ENCODE measurements around the gene MANBA. TPM values are rescaled to one million over a fixed set of nuclear protein-coding genes. Genes with fewer than 3 reads are reported as not detected.

Gene MANBA
- total RNA-seq, 2 experiments from 2014 or later = 9.8 to 11.0 TPM

- no peak overlapping the region for H3K27ac Mint-ChIP-seq
- H3K4me1 Mint-ChIP-seq (ENCODE audit: low read depth) = no peaks in the 10 kb centered on the region
- peaks cover 5% of the 10 kb centered on the region for H3K36me3 Mint-ChIP-seq (ENCODE audit: low read depth)
Observed at GRCh38 chr4:102685768-102686167, 75.0 kb downstream of the MANBA start.

GRCh38 chr4:102684610-102685052 is 76.1 kb downstream of the MANBA start:
- Mint-ChIP-seq H3K9me3 (no peaks in the 10 kb centered on the region), H3K4me3 (no peak overlapping the region), H3K4me1 (ENCODE audit: low read depth) (no peaks in the 10 kb centered on the region), H3K36me3 (ENCODE audit: low read depth) (peaks cover 2% of the 10 kb centered on the region), H3K27ac (no peak overlapping the region), H3K27me3 (ENCODE audit: low read depth) (no peaks in the 10 kb centered on the region)
- intact Hi-C loops (cut with micrococcal nuclease) = no loop called here
- CTCF ChIA-PET = interaction anchor here (0.6 kb wide), 2 partner anchors 27 to 467 kb away, joined by 4 to 5 read pairs; no protein-coding TSS in a partner anchor
- no peak for DNase-seq

More at GRCh38 chr4:102685768-102686167, 75.0 kb downstream of the MANBA start:
- intact Hi-C loops (cut with micrococcal nuclease) = no loop called here
- H3K9me3 Mint-ChIP-seq = no peaks in the 10 kb centered on the region
- no peak overlapping the region for H3K4me3 Mint-ChIP-seq
- DNase-seq = no peak
- no peaks in the 10 kb centered on the region for H3K27me3 Mint-ChIP-seq (ENCODE audit: low read depth)
- CTCF ChIA-PET = interaction anchor here (0.7 kb wide), 1 partner anchor 9 kb away, joined by 3 read pairs; no protein-coding TSS in a partner anchor

- Mint-ChIP-seq H3K9me3 (no peaks in the 10 kb centered on the region), H3K4me3 (no peak overlapping the region), H3K27ac (no peak overlapping the region), H3K36me3 (ENCODE audit: low read depth) (peaks cover 2% of the 10 kb centered on the region), H3K4me1 (ENCODE audit: low read depth) (no peaks in the 10 kb centered on the region), H3K27me3 (ENCODE audit: low read depth) (no peaks in the 10 kb centered on the region)
- intact Hi-C loops (cut with micrococcal nuclease) = no loop called here
- no peak for DNase-seq
- CTCF ChIA-PET = interaction anchor here (0.6 kb wide), 2 partner anchors 26 to 466 kb away, joined by 4 to 5 read pairs; no protein-coding TSS in a partner anchor
Observed at GRCh38 chr4:102683881-102684609, 76.7 kb downstream of the MANBA start.

GRCh38 chr4:102678695-102679335 is 82.0 kb downstream of the MANBA start:
- H3K9me3 Mint-ChIP-seq = no peaks in the 10 kb centered on the region

GRCh38 chr4:102678107-102678506 is 82.7 kb downstream of the MANBA start:
- peaks cover 3% of the 10 kb centered on the region for H3K36me3 Mint-ChIP-seq (ENCODE audit: low read depth)
- CTCF ChIA-PET = no interaction called here
- no peaks in the 10 kb centered on the region for H3K9me3 Mint-ChIP-seq
- H3K4me1 Mint-ChIP-seq (ENCODE audit: low read depth) = peaks cover 12% of the 10 kb centered on the region
- H3K27me3 Mint-ChIP-seq (ENCODE audit: low read depth) = no peaks in the 10 kb centered on the region
- no peak overlapping the region for H3K27ac Mint-ChIP-seq
- intact Hi-C loops (cut with micrococcal nuclease) = no loop called here
- H3K4me3 Mint-ChIP-seq = no peak overlapping the region
- no peak for DNase-seq

More at GRCh38 chr4:102678695-102679335, 82.0 kb downstream of the MANBA start:
- DNase-seq = no peak
- Mint-ChIP-seq H3K36me3 (ENCODE audit: low read depth) (peaks cover 3% of the 10 kb centered on the region), H3K27ac (no peak overlapping the region), H3K27me3 (ENCODE audit: low read depth) (no peaks in the 10 kb centered on the region), H3K4me1 (ENCODE audit: low read depth) (peaks cover 12% of the 10 kb centered on the region), H3K4me3 (no peak overlapping the region)
- CTCF ChIA-PET = interaction anchor here (0.9 kb wide), 1 partner anchor 330 kb away, joined by 4 read pairs; no protein-coding TSS in a partner anchor
- intact Hi-C loops (cut with micrococcal nuclease) = no loop called here

GRCh38 chr4:102675141-102675540 is 85.6 kb downstream of the MANBA start:
- intact Hi-C loops (cut with micrococcal nuclease) = no loop called here
- H3K9me3 Mint-ChIP-seq = no peaks in the 10 kb centered on the region
- DNase-seq = no peak
- CTCF ChIA-PET = interaction anchor here (1.3 kb wide), 1 partner anchor 333 kb away, joined by 4 read pairs; no protein-coding TSS in a partner anchor
- H3K36me3 Mint-ChIP-seq (ENCODE audit: low read depth) = peaks cover 4% of the 10 kb centered on the region
- no peak overlapping the region for H3K4me3 Mint-ChIP-seq
- no peak overlapping the region for H3K27ac Mint-ChIP-seq
- H3K27me3 Mint-ChIP-seq (ENCODE audit: low read depth) = no peaks in the 10 kb centered on the region
- peaks cover 12% of the 10 kb centered on the region for H3K4me1 Mint-ChIP-seq (ENCODE audit: low read depth)

- no peak overlapping the region for H3K27ac Mint-ChIP-seq
- H3K36me3 Mint-ChIP-seq (ENCODE audit: low read depth) = peaks cover 9% of the 10 kb centered on the region
- no peak overlapping the region for H3K4me3 Mint-ChIP-seq
- CTCF ChIA-PET = no interaction called here
- H3K4me1 Mint-ChIP-seq (ENCODE audit: low read depth) = no peaks in the 10 kb centered on the region
- no peak for DNase-seq
- no peaks in the 10 kb centered on the region for H3K27me3 Mint-ChIP-seq (ENCODE audit: low read depth)
- H3K9me3 Mint-ChIP-seq = no peaks in the 10 kb centered on the region
- intact Hi-C loops (cut with micrococcal nuclease) = no loop called here
Observed at GRCh38 chr4:102667001-102667400, 93.8 kb downstream of the MANBA start.

GRCh38 chr4:102665527-102665926 is 95.2 kb downstream of the MANBA start:
- intact Hi-C loops (cut with micrococcal nuclease) = no loop called here
- no peak overlapping the region for H3K27ac Mint-ChIP-seq
- H3K9me3 Mint-ChIP-seq = no peaks in the 10 kb centered on the region
- no peak for DNase-seq
- H3K36me3 Mint-ChIP-seq (ENCODE audit: low read depth) = peaks cover 6% of the 10 kb centered on the region
- H3K4me1 Mint-ChIP-seq (ENCODE audit: low read depth) = no peaks in the 10 kb centered on the region
- CTCF ChIA-PET = no interaction called here
- H3K4me3 Mint-ChIP-seq = no peak overlapping the region
- no peaks in the 10 kb centered on the region for H3K27me3 Mint-ChIP-seq (ENCODE audit: low read depth)

GRCh38 chr4:102663073-102663472 is 97.7 kb downstream of the MANBA start:
- DNase-seq = no peak
- intact Hi-C loops (cut with micrococcal nuclease) = no loop called here
- no peaks in the 10 kb centered on the region for H3K27me3 Mint-ChIP-seq (ENCODE audit: low read depth)
- H3K4me1 Mint-ChIP-seq (ENCODE audit: low read depth) = no peaks in the 10 kb centered on the region
- no peak overlapping the region for H3K27ac Mint-ChIP-seq
- H3K4me3 Mint-ChIP-seq = no peak overlapping the region
- H3K36me3 Mint-ChIP-seq (ENCODE audit: low read depth) = peaks cover 4% of the 10 kb centered on the region
- CTCF ChIA-PET = no interaction called here
- H3K9me3 Mint-ChIP-seq = no peaks in the 10 kb centered on the region

GRCh38 chr4:102657206-102657605 is 103.6 kb downstream of the MANBA start:
- no peaks in the 10 kb centered on the region for H3K36me3 Mint-ChIP-seq (ENCODE audit: low read depth)
- no peak for DNase-seq
- no peaks in the 10 kb centered on the region for H3K9me3 Mint-ChIP-seq
- CTCF ChIA-PET = no interaction called here
- no peak overlapping the region for H3K4me3 Mint-ChIP-seq
- no peaks in the 10 kb centered on the region for H3K4me1 Mint-ChIP-seq (ENCODE audit: low read depth)
- intact Hi-C loops (cut with micrococcal nuclease) = no loop called here
- H3K27me3 Mint-ChIP-seq (ENCODE audit: low read depth) = no peaks in the 10 kb centered on the region
- no peak overlapping the region for H3K27ac Mint-ChIP-seq

- intact Hi-C loops (cut with micrococcal nuclease) = no loop called here
- DNase-seq = no peak
- no peak overlapping the region for H3K27ac Mint-ChIP-seq
- H3K4me3 Mint-ChIP-seq = no peak overlapping the region
- CTCF ChIA-PET = no interaction called here
- H3K27me3 Mint-ChIP-seq (ENCODE audit: low read depth) = no peaks in the 10 kb centered on the region
- peaks cover 16% of the 10 kb centered on the region for H3K4me1 Mint-ChIP-seq (ENCODE audit: low read depth)
- H3K9me3 Mint-ChIP-seq = peaks cover 2% of the 10 kb centered on the region
- H3K36me3 Mint-ChIP-seq (ENCODE audit: low read depth) = peaks cover 16% of the 10 kb centered on the region
Observed at GRCh38 chr4:102647117-102647516, 113.7 kb downstream of the MANBA start.

- Mint-ChIP-seq H3K4me3 (no peak overlapping the region), H3K36me3 (ENCODE audit: low read depth) (peaks cover 9% of the 10 kb centered on the region), H3K4me1 (ENCODE audit: low read depth) (peaks cover 43% of the 10 kb centered on the region), H3K27ac (no peak overlapping the region), H3K9me3 (no peaks in the 10 kb centered on the region), H3K27me3 (ENCODE audit: low read depth) (no peaks in the 10 kb centered on the region)
- no peak for DNase-seq
- CTCF ChIA-PET = no interaction called here
- intact Hi-C loops (cut with micrococcal nuclease) = no loop called here
Observed at GRCh38 chr4:102642631-102643298, 118.0 kb downstream of the MANBA start.
